Cerebellar nuclear complex (tissue), 1 donor: ENCODE data around the gene ZIM2.
"Not testable (repeated sequence)": the region's sequence is repeated elsewhere in the genome, so short reads cannot be mapped to it uniquely, and the experiment has no call there.

ENCODE experiments used
- DNase-seq, 2 experiments: peaks; one replicate each; lab custom pipeline; 2025; lab: John Stamatoyannopoulos, UW

ZIM2 gene

DNA sequence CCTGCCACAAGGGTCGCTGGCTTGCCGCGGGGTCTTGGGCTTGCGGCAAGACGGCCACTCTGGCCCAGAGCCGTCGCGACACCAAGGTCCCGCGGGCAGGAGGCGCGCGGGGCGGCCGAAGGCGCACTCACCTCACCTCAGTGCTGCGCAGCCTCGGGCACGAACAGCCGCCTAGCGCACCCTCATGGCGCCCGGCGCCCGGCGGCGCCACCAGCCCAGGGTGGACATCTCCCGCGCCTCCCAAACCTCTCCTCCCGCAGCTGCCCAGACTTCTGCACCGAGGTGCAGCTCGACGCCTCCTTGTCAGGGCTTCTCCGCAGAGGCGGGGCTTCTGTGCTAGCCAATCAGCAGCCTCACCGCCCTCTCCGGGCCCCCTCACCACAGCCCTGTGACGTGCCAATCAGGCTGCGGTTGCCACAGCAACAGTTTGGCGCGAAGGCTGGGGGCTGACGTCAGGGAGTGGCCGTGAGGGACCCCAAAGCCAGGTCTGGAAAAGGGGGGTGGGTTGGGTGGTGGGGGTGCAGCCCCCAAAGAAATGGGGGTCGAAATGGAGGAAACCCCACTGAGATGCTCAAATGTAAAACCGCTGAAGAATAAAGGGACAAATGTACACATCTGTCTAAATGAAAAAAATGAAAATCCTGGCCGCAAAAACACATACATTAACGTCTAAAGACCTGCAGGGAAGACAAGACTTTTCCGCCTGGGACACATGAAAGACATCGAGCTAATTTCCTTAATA lies at the start of gene ZIM2, which contains the start of gene PEG3:
Gene ZIM2 (minus strand): TSS at position 276 of the 742 bp plus-strand sequence. CDS start 16,449 bp downstream, outside the sequence.
Gene PEG3 (minus strand): TSS at position 276 of the 742 bp plus-strand sequence. CDS start 16,071 bp downstream, outside the sequence.
- peak; percentile 18 to 80 for DNase-seq

DNA sequence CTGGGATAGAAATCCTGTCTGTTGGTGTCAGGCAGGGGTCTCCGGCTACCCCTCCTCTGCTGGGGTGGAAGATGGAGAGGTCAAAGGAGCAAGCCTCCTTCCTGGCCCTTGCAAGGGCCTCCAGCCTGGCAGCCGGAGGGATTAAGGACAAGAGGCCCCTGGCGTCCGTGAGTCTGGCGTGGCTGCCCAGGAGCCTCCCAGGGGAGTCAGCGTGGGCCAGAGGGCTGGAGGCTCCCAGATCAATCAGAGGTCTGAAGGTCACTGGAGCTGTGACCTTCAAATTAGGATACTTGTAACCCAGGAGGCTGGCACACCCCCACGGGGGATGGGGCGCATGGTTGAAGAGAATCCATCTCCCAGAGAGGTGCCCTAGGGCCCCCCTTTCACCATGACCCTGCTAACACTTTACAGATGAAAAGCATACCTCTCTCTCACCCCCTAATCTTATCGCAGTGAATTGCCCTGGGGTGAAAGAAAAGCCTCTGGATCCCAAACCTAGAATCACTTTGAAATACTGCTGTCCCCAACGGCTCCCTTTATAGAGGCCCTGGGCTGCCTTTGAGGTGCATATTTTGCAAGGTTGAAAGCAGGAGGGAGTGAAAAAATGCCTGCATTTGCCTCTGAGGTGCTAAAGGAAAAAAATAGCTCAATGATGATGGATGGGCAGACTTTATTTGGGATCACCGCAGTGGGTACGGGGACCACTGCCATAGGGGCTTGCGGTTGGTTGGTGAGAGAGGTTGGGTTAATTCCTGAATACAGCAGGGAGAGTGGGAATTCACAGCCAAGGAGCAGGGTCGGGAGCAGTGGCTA lies 44.9 kb upstream of the ZIM2 start:
- no peak for DNase-seq

DNA sequence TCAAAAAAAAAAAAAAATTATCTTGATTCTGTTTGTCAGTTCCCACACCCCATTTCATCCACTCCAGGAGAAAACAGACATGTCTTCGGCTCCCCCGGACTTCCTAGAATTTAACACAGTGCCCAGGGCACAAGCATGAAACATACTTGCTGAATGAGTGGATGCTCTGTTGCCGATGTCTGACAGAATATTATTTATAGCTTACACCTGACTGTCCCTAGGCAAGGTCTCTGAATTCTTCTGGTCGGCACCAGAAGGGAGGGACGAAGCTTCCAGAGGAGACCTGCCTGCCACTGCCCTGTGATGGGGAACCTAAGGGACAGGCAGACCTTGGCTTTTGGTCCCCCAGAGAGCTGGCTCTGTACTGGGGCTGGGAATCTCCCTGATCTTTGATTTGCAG lies 43.9 kb upstream of the ZIM2 start:
- DNase-seq, result no peak

DNA sequence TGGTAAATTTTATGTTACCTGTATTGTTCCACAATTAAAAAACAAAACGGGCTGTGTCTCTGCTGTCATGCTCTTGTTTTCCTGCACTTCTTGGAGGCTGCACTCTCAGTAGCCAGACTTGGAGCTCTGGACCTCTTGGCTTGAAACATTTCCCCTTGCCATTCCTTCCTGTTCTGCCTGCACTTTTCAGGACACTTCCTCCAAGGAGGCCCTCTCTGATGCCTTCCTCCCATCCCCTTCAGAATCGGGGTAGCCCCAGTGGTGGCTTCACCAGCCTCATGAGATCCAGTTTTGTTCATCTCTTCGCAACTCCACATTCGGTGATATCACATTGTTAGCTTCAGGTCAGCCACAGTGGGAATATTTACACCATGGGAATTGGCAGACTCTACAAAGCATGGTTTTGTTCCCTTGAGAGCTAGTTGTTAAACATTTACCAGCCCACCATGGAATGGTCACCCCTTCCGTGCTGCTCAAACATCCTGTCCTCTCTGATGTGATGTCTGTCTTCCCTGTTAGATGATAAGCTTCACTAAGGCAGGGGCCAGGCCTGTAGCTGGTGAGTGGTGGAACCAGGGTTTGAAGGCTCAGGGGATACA lies 40.2 kb upstream of the ZIM2 start:
- DNase-seq, result no peak

DNA sequence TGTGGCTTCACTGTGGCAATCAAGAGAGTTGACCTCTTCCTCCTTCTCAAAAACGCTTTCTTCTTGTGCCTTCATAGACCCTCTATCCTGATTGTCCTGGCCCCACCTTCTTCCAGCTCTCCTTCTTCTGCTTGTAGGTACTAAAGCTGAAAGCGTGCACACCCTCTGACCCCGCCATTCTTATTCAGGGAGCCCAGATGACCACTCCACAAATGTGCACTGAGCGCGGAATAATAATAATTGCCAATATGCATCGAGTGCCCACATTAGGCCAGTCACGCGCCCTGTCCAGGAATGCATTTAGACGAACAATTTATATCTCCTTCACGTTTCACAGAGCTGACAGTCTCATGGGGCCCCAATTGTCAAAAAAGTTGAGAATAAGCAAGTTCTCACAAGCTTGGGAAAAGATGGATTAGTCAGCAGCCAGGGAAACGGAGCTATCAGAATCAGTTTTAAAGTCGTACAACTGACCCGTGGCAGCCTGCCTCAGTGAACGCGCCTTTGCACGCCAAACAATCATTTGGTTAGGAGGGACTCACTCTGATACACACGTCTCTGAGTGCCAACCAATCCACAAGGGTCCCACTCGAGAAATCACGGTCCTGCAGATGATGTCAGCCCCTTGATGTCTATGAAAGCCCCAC lies 36.7 kb upstream of the ZIM2 start:
- DNase-seq, result no peak

DNA sequence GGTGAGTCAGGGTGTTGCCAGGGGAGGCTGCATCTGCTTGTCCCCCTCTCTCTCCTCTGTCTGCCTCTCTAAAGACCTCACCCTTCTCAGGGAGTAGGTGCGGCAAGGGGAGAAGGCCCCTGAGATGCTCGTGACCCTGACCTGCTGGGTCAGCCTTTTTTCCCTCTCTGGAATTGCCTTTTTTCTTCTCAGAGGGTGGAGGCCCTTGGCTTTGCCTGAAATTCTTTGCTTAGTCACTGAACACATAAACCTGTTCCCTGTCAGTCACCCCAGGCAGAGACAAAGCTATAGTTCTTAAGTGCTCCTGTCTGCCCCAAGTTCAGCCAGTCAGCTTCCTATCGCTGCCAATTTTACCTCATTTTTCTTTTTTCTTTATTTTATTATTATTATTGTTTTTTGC lies 35.2 kb upstream of the ZIM2 start:
- DNase-seq, result no peak

DNA sequence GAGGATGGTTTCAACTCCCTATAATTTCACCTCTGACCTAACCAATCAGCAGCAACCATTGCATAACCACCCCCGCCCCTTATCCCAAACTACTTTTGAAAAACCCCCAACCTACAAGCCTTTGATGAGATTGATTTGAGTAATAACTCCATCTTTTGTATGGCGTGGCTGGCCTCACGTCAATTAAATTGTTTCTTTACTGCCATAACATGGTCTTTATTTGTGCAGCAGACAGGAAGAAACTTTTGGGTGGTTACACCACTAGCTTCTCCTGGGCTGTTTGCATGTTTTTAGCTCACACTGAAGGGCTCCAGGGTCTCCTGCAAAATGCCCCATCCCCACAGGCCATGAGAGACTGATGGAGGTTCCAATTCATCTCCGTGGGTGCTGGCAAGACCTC lies 34.0 kb upstream of the ZIM2 start:
- no peak for DNase-seq

DNA sequence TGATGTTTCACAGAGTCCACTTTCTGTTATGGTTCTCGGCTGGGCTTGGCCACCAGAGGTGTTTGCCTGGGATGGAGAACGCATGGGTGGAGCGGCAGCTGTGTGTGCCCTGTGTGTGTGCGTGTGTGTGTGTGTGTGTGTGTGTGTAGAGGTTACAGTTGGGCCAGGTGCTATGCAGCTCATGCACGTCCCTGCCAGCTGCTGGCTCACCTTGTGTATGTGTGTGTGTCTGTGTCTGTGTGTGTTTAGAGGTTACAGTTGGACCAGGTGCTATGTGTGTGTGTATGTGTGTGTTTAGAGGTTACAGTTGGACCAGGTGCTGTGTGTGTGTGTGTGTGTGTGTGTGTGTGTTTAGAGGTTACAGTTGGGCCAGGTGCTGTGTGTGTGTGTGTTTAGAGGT lies 33.0 kb upstream of the ZIM2 start:
- no peak for DNase-seq

DNA sequence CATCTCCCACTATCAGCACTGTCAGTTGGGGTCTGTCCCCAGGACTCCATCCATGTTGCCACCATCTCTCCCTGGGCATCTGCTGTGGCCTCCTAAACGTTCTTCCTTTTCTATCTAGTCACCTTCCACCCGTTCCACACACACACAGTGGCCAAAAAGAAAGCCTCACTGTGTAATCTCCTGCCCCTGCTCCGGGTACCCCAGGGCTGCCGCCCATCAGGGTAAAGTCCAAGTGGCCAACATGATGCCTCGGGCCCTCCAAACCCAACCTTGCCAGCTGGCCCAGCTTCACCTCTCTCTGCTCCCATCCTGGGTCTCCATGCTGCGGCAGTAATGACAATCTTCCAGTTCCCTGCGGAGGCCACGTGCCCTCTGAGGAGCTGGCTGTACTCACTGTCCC lies 29.4 kb upstream of the ZIM2 start:
- no peak for DNase-seq

DNA sequence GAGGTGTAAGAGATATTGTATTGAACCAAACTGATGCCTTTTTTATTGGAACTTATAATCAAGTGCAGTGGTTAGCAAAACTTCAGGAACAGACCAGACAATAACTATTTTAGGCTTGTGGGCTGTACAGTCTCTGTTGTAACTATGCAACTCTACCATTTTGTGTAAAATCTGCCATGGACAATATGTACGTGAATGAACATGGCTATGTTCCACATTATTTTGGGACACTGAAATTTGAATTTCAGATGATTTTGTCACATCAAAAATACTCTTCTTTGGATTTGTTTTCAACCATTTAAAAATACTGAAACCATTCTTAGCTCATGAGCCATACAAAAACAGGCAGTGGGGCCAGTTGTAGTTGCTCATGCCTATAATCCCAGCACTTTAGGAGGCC lies 27.9 kb upstream of the ZIM2 start:
- no peak for DNase-seq

DNA sequence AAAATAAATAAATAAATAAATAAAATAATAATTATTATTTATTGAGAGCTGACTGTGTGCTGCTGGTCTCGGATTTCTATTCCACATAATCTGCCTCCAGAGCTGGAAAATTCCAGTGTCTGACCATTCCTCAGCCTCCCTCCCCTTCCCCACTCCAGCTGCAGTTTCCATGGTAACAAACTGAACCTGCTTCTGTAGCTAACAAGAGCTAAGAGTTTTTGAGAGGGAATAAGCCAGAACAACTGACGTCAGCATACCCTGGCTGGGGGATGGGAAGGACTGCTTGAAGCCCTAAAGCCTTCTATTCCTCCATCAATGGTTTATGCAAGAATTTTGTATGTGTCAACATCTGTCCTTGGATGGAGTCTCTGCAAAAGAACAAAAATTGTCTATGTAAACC lies 26.0 kb upstream of the ZIM2 start:
- no peak for DNase-seq

DNA sequence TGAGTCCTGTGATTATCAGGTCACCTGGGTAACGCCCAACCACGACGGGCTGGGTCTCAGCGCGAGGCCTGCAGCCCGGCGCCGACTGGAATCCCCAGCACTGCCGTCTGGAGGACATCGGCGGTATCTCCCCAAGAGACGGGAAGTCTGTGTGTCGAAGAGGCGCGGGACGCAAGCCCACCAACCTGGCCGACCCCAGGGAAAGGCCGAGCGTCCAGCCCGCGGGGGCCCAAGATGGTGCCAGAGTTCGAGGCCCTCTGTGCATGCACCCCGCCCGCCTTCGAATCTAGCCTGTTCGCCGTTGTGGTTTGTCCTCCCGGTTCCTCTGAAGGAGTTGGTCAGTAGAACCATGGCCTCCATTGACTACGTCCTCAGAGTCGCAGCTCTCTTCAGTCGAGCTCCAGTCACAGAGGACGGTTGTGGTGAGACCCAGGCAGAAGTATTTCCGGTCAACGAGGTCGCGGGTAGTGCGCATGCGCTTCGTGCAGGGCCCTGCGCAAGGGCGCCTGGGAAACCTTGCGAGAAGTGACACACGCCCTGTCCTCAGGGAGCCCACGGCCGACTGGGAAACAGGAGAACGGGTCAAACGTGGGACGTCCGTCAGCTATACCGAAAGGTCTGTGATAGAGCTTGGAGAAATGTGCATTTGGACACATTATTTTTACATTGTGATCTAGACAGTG lies 24.1 kb upstream of the ZIM2 start:
- DNase-seq, result no peak

DNA sequence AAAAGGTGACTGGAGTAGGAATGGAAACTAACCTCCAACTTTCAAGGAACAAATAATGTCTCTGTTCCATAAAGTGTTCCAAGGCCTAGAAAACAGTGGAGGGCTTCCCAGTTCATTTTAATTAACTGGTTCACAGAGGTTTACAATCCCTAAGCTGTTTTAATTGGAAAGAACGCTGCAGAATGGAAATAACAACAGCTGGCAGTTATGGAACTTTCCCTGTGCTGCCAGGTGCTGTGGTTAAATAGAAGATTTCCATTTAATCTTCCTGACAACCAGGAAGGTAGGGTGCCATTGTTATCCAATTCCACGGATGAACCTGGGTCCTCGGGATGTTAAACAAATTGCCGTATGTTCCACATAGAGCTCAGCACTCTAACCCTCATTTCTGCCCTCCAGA lies 22.2 kb upstream of the ZIM2 start:
- DNase-seq, result no peak

DNA sequence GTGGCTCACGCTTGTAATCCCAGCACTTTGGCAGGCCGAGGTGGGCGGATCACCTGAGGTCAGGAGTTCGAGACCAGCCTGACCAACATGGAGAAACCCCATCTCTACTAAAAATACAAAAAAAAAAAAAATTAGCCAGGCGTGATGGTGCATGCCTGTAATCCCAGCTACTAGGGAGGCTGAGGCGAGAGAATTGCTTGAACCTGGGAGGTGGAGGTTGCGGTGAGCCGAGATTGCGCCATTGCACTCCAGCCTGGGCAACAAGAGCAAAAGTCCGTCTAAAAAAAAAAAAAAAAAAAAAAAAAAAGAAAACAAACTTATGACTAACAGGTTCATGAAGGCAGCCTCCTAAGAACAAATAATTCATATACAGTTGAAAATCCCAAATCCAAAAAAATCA lies 19.9 kb upstream of the ZIM2 start:
- not testable (repeated sequence) for DNase-seq

DNA sequence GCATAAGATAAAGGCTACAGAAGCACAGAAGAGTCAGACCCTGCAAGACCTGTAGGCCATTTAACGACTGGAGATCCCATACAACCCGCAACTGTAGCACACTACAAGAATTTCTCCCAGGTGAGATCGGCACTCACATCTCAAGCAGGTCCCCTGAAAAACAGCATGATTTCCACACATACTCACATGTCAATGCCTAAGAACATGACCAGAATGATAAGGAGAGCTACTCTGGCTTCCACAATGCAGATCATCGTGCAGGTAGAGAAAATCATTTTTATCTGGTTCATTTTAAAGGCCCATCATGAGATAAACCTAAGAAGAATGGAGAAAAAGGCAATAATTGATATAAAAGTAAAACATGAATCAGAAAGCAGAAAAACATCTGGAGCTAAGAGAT lies 17.5 kb upstream of the ZIM2 start:
- no peak for DNase-seq

DNA sequence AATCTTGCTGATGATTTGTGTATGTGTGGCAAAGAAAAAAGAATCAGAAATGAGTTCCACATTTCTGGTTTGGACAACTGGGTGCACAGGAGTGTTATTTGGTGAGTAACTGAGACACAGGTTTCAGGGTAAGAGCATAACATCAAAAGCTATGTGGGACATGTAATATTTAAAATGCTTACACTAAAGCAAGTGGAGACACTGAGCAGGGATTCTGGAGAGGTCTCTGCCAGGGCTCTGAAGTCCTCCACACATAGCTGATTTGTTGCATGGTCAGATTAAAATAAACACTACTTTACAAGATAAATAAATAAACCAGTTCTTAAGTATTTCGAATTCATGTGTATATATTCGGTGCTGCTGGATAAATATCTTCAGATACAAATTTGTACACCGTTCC lies 16.3 kb upstream of the ZIM2 start:
- DNase-seq, result no peak

DNA sequence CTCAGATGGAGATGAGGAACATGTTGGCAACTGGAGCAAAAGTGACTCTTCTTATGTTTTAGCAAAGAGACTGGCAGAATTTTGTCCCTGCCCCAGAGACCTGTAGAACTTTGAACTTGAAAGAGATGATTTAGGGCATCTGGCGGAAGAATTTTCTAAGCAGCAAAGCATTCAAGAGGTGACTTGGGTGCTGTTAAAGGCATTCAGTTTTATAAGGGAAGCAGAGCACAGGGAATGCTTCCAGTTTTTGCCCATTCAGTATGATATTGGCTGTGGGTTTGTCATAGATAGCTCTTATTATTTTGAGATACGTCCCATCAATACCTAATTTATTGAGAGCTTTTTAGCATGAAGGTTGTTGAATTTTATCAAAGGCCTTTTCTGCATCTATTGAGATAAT lies 11.8 kb upstream of the ZIM2 start:
- not testable (repeated sequence) for DNase-seq

DNA sequence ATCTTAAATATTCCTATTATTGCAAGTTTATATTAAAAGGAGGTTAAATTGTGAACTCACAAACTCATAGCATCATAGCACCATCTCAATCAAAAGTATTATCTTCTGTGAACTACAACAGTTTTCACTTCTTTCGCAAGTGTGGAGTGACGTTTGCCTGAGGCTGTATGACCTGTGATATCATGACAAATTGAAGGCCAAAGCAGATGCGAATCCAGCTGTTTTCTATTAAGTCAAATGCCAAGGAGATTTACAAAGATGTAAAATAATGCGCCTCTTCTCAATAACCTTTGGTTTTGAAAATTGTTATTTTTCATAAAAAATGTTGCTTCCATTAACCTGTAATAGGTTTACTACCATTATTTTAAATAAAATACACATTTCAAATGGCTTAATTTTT lies 7.6 kb upstream of the ZIM2 start:
- no peak for DNase-seq

DNA sequence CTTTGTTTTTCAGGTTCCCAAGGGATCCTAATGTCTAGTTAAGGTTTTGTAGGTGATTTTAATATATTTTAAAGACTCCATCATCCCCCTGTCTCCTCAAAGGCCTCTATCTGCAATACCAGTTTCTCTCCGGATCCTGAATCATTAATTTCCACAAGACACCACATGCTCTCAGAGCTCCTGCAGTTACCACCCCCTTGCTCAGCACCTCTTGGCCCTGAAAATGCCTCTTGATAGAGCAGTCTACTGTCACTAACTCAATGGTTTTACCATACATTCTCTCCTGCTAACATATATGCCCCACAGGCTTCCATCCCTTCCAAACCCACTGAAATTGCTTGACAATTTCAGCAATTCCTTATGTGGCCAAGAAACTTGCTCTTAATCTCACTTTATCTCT lies 1.9 kb upstream of the ZIM2 start:
- DNase-seq, result no peak

DNA sequence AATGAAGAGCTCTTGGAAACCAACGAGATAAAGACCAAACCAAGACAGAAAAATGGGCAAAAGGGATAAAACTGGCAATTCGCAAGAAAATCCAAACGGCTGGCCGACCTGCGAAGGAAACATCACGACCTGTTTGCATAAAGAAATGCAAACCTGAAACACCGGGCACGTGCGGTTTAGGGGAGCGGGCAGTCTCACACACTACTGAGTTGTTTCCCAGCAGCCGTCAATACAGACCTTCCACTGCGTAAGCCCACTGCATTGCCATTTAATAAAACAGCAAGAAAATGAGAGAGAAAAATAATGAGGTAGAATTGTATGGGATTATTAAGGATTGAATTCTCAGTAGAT lies 642 bp upstream of the ZIM2 start:
- no peak for DNase-seq

DNA sequence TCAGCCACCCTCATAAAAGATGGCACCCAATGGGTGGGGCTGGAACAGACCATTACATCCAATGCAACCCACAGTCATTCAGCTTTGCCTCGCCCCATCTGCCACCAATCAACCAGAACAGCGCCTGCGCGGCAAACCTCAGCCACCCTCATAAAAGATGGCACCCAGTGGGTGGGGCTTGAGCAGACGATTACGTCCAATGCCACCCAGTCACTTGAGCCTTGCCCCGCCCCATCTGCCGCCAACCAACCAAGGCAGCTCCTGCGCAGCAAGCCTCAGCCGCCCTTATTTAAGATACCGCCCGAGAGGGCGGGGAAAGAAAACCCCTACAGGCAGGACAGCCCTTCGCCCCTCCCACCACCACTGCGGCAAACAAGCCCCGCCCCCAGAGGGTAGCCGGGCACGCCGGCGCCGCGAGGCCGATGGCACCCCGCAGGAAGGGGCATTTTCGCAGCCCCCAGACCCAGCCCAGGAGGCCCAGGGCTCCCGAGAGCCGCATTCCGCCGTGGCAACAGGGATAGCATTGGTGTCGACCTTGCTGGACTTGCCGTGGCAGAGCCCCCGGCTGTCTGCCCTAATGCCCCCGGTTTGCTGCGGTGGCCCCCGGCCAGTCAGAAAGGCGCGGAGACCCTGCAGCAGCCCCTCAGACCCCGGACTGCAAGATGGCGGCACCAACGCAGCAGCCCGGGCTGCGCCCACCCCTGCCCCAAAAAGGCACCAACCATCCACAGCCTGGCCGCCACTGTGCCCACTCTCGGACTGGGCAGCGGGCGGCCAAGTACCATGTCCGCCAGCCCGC lies 675 bp downstream of the ZIM2 start:
- peak; percentile 91 to 95 for DNase-seq
